NCI-H1417 treated with DMSO at 0.1 percent for 48 hours (cell line): ENCODE data around the gene KIF21A.
"Not testable (repeated sequence)": the region's sequence is repeated elsewhere in the genome, so short reads cannot be mapped to it uniquely, and the experiment has no call there.

Experiments used
- DNase-seq: peaks from one replicate; lab custom pipeline; 2025; lab: John Stamatoyannopoulos, UW

Gene KIF21A

DNA sequence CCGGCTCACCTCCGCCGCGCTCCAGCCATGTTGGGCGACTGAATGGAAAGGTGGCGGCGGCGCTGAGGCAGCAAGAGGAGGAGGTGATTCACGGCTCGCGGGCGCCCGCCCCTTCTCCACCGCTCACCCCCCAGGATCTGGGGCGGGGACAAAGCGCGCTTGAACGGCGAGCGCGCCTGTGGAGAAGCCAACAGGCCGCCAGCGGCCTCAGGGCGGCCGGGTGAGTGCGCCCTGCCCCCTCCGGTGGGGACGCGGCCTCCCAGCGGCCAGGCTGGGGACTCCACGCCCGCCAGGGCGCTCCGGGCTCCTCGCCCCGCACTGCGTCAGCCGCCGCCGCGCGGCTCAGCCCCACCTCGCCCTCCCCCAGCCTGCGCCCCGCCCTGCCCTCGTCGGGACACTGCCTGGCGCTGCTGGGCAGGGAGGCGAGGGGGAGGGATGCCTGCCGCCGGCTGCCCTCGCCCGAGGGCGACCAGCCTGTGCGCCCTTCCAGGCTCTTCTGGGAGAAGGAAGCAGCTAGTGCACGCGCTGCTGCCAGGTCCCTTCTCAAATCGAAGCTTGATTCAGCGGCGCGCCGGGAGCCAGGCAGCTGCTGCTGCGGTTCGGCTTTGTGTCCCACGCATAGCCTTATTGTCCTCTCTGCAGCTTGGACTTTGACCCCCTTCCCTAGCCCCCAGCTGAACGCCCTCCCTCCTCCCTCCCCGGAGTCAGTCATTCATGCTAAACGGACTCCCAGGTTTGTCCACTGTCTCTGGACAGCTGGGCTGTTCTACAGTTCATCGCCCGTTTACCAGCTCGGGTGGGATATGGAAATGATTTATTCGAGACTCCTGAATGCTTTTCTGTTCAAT, at the start of gene KIF21A:
Gene KIF21A (minus strand): TSS at position 40 of the 848 bp plus-strand sequence. CDS start 150 bp downstream, outside the sequence.
- DNase-seq, result peak; percentile 73

DNA sequence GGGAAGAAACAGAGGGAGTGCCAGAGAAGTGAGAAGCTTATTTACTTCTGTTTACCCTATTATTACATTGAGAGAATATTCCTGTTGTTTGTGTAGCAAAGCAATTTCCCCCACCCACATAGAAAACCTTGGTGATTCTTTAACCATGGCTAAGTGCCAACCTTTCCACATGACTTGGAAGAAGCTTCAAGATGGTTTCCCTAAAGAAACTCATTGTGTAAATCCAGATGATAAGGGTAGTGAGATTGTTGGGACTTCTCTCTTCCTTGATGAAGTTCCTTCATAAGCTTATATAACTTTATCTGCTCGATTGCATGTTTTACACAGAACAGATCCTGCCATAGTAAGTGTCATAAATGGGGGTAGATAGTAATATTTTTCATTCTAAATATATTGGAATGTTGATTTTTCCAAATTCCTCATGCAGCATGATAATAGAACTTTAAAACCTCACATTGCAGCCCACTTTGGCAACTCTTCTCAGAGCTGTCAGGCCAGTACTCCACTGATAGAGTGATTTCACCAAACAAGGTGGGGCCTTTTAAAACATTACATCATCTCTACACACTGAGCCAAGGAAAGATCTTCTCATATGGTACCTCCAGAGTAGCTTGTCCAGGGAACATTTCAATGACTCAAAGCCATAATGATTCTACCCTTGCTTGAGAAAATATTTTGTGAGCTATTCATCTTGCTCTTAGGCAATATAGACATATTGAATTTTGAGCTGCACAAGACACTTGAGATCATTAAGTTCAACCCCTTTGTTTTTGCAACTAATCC, 47.8 kb upstream of the KIF21A start:
- DNase-seq, result no peak

GRCh38 chr12:39483597-39483996, 40.7 kb upstream of the KIF21A start:
- no peak for DNase-seq

- no peak for DNase-seq
These were observed 40.1 kb upstream of the KIF21A start for GRCh38 chr12:39483042-39483441.

DNA sequence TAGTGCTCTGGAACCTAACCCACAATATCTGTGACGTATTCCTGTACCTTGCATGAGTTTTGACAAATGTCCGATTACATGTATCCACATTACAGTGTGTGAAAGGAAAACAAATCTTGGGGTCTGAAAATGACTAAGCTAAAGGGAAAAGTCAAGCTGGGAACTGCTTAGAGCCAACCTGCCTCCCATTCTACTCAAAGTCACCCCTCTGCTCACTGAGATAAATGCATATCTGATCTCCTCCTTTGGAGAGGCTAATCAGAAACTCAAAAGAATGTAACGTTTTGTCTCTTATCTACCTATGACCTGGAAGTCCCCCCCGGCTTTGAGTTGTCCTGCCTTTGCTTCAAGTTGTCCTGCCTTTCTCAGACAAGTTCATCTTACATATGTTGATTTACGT, 34.0 kb upstream of the KIF21A start:
- DNase-seq, result no peak

DNA sequence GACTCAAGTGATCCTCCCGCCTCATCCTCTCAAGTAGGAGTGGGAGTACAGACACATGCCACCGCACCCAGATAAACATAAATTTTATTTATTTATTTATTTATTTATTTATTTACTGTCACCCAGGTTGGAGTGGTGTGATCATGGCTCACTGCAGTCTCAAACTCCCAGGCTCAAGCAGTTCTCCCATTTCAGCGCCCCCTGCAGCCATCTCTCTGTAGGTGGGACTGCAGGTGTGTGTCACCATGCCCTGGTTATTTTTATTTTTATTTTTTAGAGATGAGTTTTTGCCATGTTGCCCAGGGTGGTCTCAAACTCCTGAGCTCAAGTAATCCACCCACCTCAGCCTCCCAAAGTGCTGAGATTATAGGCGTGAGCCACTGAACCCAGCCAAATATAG, 33.2 kb upstream of the KIF21A start:
- no peak for DNase-seq

- DNase-seq, result not testable (repeated sequence)
These were observed 32.2 kb upstream of the KIF21A start for GRCh38 chr12:39475136-39475535.

- DNase-seq, result no peak
These were observed 24.5 kb upstream of the KIF21A start for GRCh38 chr12:39467432-39467870.

DNA sequence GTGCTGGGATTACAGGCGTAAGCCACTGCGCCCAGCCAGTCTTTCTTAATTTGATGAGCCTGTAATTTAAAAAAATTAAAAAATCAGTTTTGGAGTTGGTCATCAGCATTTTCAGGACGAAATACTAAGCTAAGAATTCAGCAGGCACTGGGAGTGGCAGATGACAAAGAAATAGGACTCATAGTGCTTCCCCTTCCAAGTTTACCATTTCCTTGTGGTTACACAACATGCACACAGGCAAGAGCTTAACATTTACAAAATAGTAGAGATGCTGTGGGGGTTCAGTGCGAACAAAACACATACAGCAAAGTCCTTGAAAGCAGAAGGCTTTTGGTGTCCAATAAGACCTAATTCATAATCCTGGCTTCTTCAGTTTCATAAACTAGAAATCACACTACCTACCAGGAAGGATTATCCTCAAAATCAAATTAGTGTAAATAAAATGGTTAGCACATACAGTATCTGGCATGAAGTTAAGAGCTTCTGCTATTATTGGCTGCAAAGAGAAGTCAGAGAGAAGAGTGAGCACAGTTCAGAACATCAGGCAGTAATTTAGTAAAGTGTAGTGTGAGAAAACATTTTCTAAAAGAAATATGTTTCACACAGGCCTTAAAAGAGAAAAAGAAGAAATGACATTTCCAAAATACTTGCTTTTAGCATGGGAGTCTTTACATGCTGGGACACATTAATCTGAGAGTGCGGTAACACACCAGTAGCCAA, 22.2 kb upstream of the KIF21A start:
- DNase-seq, result no peak

DNA sequence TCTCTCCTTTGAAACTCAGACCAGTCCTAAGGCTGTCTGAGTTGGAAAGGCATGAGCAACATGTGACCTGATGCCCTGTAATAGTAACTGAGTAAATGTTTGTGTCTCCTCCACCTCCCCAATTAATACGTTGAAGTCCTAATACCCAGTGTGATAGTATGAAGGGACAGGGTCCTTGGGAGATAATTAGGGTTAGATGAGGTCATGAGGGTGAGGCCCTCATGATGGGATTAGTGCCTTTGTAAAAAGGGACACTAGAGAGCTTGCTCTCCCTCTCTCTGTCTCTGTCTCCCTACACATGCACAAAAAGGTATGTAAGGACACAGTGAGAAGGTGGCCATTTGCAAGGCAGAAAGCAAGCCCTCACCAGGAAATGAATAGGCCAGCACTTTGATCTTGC, 18.1 kb upstream of the KIF21A start:
- no peak for DNase-seq

GRCh38 chr12:39459027-39459434, 16.1 kb upstream of the KIF21A start:
- DNase-seq, result no peak

GRCh38 chr12:39451977-39452376, 9.1 kb upstream of the KIF21A start:
- no peak for DNase-seq

- no peak for DNase-seq
These were observed 5.1 kb upstream of the KIF21A start for GRCh38 chr12:39448038-39448437.

GRCh38 chr12:39443929-39444209, 949 bp upstream of the KIF21A start:
- DNase-seq, result no peak

DNA sequence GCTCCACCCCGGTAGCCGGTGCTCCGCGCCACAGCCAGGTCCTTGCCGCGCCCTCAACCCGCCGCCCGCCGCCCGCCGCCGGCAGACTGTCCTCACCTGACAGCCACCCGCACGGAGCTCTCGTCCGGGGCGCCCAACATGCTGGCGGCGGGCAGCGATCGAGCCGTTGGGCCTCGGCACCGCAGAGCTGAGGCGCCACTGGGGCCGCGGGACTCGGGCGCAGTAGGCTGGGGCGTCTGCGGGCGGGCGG, 164 bp downstream of the KIF21A start:
- no peak for DNase-seq

- DNase-seq, result no peak
These were observed 723 bp downstream of the KIF21A start for GRCh38 chr12:39441963-39442830.

- no peak for DNase-seq
These were observed 1.5 kb downstream of the KIF21A start for GRCh38 chr12:39441189-39441962.

- DNase-seq, result no peak
These were observed 2.1 kb downstream of the KIF21A start for GRCh38 chr12:39440781-39441180.

- no peak for DNase-seq
These were observed 2.8 kb downstream of the KIF21A start for GRCh38 chr12:39440101-39440500.

DNA sequence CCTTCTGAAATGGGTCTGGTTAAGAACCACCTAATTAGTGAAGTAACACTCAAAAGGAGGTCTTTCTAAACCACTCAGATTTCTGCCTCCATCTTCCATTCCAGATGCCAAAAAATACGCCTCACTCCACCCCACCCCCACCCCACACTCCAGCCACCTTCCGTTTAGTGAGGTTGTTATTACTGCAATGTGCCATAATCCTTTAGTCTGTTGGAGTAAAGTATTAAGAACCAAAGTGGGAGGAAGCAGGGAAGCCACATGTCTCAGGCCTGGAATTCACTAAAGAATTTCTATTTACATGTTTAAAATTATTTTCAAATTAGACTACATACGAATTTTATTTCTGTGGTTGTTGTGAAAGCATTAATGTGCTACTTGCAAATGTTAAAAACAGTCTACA, 7.4 kb downstream of the KIF21A start:
- no peak for DNase-seq

DNA sequence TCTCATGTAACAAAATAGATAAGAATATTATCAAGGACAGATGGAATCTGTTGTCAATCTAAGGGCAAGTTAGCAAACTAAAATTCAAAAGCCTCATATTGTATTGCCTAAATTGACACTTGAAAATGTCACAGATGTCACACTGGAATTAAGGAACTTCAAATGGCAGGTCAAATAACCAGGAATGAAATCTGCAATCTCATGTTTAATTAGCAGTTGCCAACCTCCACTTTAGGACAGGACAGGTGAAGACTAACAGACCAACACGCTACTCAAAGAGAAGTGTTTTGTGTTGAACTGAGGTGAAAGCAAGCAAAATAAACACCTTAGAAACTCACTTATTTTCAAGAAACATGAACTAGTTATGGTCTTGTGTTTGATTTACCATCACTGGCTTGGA, 11.1 kb downstream of the KIF21A start:
- no peak for DNase-seq
